ENCODE measurements around the gene CACNA2D1. TPM values are rescaled to one million over a fixed set of nuclear protein-coding genes. Genes with fewer than 3 reads are reported as not detected.

The CACNA2D1 gene
- total and polyA plus RNA-seq, 9 of the 15 experiments (the other 6 are each of a cell fraction or from before 2014, with no cell fraction given), result 0.49 TPM; not detected in 8

GRCh38 chr7:82183634-82184033 is 259.9 kb downstream of the CACNA2D1 start:
- H3K4me3 ChIP-seq, result no peak overlapping the region
- ATAC-seq, result no peak
- no TSS peak for BruUV-seq (replicated peaks)
- no peak overlapping the region for H3K27ac ChIP-seq (ENCODE audit: extremely low read depth, low read depth, low read length)
- intact Hi-C loops (cut with micrococcal nuclease) (no loop called here), in situ Hi-C loops (cut with MboI) (no loop called here)
- H3K79me2 ChIP-seq (ENCODE audit: control insufficient read depth, insufficient read depth, low read length), result no peaks in the 10 kb centered on the region
- POLR2A ChIA-PET, result no interaction called here
- no peaks in the 10 kb centered on the region for H3K9me1 ChIP-seq (ENCODE audit: control insufficient read depth, insufficient read depth, low read length)
- WGBS (ENCODE audit: insufficient coverage, low coverage, missing lambda C conversion rate), result 0% methylated on average over 4 of the region's 4 CpGs
- no peak overlapping the region for H3K9ac ChIP-seq (ENCODE audit: insufficient read depth in 1 of 2, low read depth in 2 of 2, low read length in 2 of 2)
- no peaks in the 10 kb centered on the region for H3K36me3 ChIP-seq (ENCODE audit: control insufficient read depth, insufficient read depth, low read length)
- H2AFZ ChIP-seq (ENCODE audit: low read depth, low read length), result no peak overlapping the region
- no peaks in the 10 kb centered on the region for H3K27me3 ChIP-seq (ENCODE audit: control insufficient read depth in 2 of 2, insufficient read depth in 2 of 2, low read length in 2 of 2)
- no peak for DNase-seq (ENCODE audit: extremely low read depth in 1 of 4, low spot score in 3 of 4)
- no peaks in the 10 kb centered on the region for H4K20me1 ChIP-seq (replicated peaks; ENCODE audit: control insufficient read depth, insufficient read depth, low read length)
- TF ChIP-seq ZFP36 (IDR thresholded peaks at IDR 0.05; ENCODE audit: low read depth, low read length, partially characterized antibody) (no peak), ZBTB49 (CRISPR knock-in tag; IDR thresholded peaks at IDR 0.05; ENCODE audit: borderline replicate concordance) (no peak), MTA1 (IDR thresholded peaks at IDR 0.05; ENCODE audit: borderline replicate concordance) (no peak), PML (IDR thresholded peaks at IDR 0.05; ENCODE audit: low read length) (no peak), FOS (IDR thresholded peaks at IDR 0.05; ENCODE audit: extremely low read depth, insufficient read length) (no peak), NR2C1 (IDR thresholded peaks at IDR 0.05) (no peak), NR2C1 (tag; IDR thresholded peaks at IDR 0.05) (no peak), ZNF274 (IDR thresholded peaks at IDR 0.05; ENCODE audit: borderline replicate concordance, low read depth, low read length) (no peak), MBD2 (IDR thresholded peaks at IDR 0.05; ENCODE audit: borderline replicate concordance, low read depth) (no peak), GABPA (tag; conservative IDR thresholded peaks at IDR 0.05; ENCODE audit: low read depth) (no peak), THAP12 (CRISPR knock-in tag; IDR thresholded peaks at IDR 0.05) (no peak), SRF (CRISPR knock-in tag; IDR thresholded peaks at IDR 0.05) (no peak), TCFL5 (CRISPR knock-in tag; conservative IDR thresholded peaks at IDR 0.05) (no peak)
- CTCF ChIA-PET (ENCODE audit: low intra/inter-chr PET ratio), result no interaction called here
- H3K4me1 ChIP-seq (replicated peaks in 1 of 2; ENCODE audit: control insufficient read depth in 2 of 2, insufficient read depth in 2 of 2, low read length in 2 of 2), result no peaks in the 10 kb centered on the region
- H3K4me2 ChIP-seq (ENCODE audit: insufficient read depth, low read length), result no peak overlapping the region
- no peak for FAIRE-seq
- H3K9me3 ChIP-seq (replicated peaks; ENCODE audit: control insufficient read depth, insufficient read depth, low read depth, low read length), result no peaks in the 10 kb centered on the region; the same call in none of the 2 replicates

Data from K562 (cell line).